HPDE6-E6E7 (cell line): ENCODE measurements around the gene RGS7.
"Not testable (repeated sequence)": the region's sequence is repeated elsewhere in the genome, so short reads cannot be mapped to it uniquely, and the experiment has no call there.

Experiments used
- DNase-seq: peaks from one replicate; pipeline ENCODE4 v3.0.0; 2011; ENCODE audit warnings: missing footprints; ENCODE audit errors: extremely low spot score

The RGS7 gene

GRCh38 chr1:240786880-240787279, 570.1 kb downstream of the RGS7 start:
- DNase-seq = no peak

DNA sequence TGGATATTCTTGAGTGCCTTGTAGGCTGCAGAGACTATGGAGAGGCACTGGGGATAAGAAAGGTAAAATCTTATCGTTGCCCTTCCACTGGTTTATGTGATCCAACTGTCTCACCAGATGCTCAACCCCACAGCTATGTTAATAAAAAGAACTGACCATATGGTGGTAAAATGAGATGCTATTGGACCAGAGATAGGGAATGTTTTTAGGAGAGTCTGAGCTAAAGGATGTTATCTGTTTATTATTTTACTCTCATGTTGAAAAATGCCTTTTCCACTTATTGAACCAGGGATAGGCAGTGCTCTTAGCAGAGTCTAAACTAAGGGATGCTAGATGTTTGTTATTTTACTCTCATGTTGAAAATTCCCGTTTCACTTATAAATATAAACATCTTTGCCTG, 572.2 kb downstream of the RGS7 start:
- DNase-seq = no peak

- DNase-seq = not testable (repeated sequence)
Measured at GRCh38 chr1:240783728-240784137, 573.3 kb downstream of the RGS7 start.

GRCh38 chr1:240776237-240776636, 580.8 kb downstream of the RGS7 start:
- DNase-seq = no peak

DNA sequence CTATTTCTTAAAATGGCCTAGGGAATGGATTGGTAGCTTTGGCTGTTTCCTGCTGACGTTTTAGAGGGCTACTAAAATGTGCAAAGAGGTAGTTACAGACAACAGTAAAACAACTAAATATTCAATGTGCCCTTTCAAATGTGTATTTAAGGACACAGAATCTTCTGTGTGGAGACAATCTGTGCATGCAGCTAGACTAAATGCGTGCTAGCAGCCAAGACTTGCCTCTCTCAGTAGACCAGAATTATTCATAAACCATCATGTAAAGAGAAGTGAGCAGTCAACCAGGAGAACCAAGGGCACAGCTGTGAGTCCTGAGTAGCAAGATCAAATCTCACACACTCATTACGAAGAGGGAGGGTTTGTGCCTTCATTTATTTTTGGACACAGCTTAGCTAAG, 584.9 kb downstream of the RGS7 start:
- no peak for DNase-seq

GRCh38 chr1:240771450-240771849, 585.6 kb downstream of the RGS7 start:
- DNase-seq = no peak

DNA sequence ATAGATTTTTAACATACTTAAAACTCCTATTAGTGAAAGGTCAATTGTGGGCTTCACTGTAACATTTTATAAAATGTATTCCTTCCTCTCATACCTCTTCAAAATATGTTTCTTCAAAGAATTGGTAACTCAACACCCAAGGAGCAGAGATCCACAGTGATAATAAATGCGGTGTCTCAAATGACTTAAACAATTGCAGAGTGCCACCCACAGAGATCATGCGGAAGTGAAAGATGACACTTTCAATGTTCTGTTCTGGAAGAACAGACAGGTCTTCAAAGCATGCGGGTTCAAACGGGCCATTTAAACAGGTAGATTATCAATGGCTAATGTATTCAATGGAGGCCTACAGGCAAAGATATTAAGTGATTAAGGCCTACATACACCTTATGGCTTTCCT, 588.0 kb downstream of the RGS7 start:
- DNase-seq = no peak

DNA sequence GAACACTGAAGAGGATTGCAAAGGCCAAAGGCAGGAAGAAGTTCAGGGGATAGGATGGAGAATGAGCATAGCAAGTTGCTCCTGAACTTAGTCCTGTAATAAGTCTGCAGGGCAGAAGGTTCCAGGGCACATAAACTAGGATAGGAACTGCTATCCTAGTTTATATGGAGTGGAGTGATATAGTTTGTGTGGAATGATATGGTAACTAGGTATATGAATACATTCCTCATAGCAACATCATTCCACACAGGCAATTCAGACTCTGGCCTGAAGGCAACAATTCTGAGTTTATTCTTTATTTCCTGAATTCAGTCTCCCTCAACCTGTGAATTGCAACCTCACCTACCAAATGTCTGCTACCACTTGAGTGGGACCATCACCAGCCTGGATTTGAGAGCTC, 590.2 kb downstream of the RGS7 start:
- no peak for DNase-seq

GRCh38 chr1:240765732-240766363, 591.2 kb downstream of the RGS7 start:
- no peak for DNase-seq

DNA sequence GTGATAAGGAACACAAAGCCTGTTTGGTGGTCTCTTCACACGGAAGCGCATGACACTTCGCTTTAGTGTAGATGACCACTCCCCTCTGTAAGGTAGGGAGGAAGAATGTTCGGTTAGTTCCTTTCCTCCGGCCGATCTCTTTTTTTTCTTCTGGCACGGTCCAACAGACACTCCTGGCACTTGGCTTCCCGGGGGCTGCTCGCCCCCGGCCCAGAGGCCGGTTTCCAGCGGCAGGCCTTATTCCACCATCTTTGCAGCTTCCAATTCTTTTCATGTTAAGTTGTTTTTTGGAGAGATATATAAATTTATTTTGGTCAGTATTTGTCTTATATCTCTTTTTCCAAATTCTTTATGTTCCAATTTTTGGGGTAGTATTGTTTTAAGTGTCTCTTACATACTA, 593.2 kb downstream of the RGS7 start:
- DNase-seq = no peak

GRCh38 chr1:240763095-240763494, 593.9 kb downstream of the RGS7 start:
- DNase-seq = not testable (repeated sequence)

DNA sequence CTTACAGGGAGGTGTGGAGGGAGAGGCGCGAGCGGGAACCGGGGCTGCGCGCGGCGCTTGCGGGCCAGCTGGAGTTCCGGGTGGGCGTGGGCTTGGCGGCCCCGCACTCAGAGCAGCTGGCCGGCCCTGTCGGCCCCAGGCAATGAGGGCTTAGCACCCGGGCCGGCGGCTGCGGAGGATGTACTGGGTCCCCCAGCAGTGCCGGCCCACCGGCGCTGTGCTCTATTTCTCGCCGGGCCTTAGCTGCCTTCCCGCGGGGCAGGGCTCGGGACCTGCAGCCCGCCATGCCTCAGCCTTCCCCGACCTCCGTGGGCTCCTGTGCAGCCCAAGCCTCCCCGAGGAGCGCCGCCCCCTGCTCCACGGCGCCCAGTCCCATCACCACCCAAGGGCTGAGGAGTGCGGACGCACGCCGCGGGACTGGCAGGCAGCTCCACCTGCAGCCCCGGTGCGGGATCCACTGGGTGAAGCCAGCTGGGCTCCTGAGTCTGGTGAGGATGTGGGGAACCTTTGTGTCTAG, 594.5 kb downstream of the RGS7 start:
- not testable (repeated sequence) for DNase-seq

DNA sequence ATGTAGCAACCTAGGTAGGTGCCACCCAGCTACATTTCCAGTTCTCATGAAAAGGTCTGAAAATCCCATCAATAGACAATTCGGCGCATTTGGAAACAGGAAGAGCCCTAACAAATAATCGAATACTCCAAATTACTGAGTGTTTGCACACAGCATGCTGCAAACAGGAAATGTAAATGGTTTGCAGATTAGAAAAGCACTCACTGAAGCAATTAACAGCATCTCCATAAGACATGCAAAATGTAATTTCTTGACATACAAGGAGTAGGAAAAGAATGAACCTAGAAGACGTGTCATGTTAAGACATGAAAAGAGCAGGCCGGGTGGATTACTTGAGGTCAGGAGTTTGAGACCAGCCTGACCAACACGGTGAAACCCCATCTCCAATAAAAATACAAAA, 598.2 kb downstream of the RGS7 start:
- DNase-seq = not testable (repeated sequence)

DNA sequence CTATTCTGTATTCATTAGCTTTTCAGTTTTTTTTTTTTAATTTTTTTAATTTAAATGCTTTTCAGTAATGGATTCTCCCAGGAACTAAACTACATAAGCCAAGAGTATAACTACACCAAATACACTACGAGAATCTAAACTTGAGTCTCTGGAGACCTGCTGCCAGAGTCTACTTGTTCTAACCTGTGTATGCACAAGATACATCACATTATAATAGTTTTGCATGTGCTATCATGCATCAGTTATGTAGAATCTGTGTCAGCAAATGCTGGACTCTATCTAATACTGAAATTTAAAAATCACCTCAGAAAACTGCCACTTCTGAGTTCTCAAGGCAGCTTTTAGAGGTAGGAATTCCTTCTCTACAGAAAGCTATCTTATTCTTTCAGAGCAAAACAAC, 598.7 kb downstream of the RGS7 start:
- no peak for DNase-seq

DNA sequence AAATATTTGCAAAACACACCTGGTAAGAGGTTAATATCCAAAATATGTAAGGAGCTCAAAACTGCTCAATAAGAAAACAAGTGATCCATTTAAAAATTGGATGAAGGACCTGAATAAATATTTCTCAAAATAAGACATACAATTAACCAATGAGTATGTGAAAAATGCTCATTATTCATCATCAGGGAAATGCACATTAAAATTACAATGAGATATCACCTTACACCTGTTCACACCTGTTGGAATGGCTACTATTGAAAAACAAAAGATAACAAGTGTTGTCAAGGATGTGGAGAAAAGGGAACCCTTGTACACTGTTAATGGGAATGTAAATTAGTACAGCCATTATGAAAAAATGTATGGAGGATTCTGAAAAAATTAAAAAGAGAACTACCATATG, 609.1 kb downstream of the RGS7 start:
- DNase-seq = no peak

DNA sequence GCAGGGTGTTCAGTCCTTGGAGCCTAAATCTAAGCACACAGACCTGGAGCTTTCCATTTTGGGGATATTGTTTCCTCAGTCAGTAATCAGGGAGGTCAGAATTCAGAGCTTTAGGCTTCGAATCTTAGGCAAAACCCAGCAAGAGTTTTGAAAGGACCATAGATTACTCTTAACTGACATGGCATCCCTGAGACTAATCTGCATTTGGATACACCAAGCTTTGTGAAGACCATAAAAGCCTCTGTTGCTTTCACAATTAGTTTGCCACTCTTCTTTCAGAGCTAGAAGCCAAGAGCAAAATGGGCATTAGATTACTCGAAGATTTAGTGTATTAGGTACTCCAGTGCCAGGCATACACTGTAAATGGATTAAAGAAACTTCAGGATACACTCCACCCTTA, 613.3 kb downstream of the RGS7 start:
- no peak for DNase-seq

- DNase-seq = no peak
Measured at GRCh38 chr1:240739754-240740153, 617.3 kb downstream of the RGS7 start.

- no peak for DNase-seq
Measured at GRCh38 chr1:240739139-240739538, 617.9 kb downstream of the RGS7 start.

DNA sequence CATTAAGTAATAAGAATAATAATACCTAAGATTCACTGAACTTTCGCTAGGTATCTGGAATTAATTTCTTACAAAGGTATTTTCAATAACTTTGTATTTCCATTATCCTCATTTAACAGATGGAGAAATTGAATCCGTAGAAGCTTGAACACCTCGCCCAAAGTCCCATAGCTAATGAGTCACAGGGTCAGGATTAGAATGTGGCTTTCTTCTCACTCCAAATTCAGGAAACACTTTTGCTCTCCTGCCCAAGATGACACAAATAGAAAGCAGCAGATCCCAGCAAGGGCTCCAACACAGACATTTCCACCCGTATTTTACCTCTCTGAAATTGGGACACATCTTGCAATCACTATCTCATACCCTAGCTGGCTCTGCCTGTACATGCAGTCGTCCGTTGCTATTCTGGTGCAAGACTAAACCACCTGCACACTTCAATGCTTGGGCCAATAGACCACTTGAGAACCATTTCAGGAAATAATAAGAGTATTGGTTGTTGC, 619.2 kb downstream of the RGS7 start:
- DNase-seq = no peak

GRCh38 chr1:240737298-240737697, 619.7 kb downstream of the RGS7 start:
- no peak for DNase-seq

- not testable (repeated sequence) for DNase-seq
Measured at GRCh38 chr1:240734705-240735104, 622.3 kb downstream of the RGS7 start.

DNA sequence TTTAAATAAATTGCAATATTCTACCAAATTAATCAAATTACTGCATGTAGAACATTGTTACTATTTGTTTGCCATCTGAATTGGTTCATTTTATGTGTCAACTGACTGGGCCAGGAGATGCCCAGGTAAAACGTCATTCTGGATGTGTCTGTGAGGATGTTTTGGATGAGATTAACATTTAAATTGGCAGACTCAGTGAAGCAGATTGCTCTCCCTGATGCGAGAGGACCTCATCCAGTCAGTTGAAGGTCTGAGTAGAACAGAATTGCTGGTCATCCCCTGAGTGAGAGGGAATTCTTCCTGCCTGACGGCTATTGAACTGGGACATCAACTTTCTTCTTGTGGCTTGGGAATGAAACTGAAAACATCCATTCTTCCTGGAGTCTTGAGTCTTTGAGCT, 623.0 kb downstream of the RGS7 start:
- DNase-seq = no peak

DNA sequence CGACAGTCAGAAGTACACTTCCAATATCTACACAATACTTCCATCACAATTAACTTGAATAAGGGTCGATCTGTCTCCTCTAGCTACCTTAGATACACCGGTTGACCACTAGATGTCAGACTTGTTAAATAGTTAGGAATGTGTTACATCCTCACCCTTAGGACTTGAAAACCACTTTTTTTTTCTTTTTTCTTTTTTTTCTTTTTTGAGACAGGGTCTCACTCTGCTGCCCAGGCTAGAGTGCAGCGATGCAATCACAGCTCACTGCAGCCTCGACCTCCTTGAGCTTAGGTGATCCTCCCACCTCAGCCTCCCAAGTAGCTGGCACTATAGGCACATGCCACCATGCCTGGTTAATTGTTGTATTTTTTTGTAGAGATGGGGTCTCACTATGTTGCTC, 624.6 kb downstream of the RGS7 start:
- DNase-seq = peak; percentile 49
